GM10248 (cell line): ENCODE data around the gene HEBP1.

Source experiments
- CTCF ChIA-PET: fragments of 300-600 bp; sonication (Branson Sonifier 250); formaldehyde crosslinking; extraction: SDS; loops from one replicate; lab custom pipeline; 2021; ENCODE audit warnings: antibody characterized with exemption; lab: Yijun Ruan, JAX
- POLR2A ChIA-PET: fragments of 350-650 bp; sonication (Branson Sonifier 250); formaldehyde crosslinking; extraction: SDS; loops from one replicate; lab custom pipeline; 2020; ENCODE audit warnings: antibody characterized with exemption; lab: Yijun Ruan, JAX
- DNase-seq: peaks from one replicate; pipeline ENCODE4 v3.0.0; 2012; ENCODE audit errors: extremely low spot score
- TF ChIP-seq, protein P1 (sequence below): IDR thresholded peaks from 2 replicates; pipeline ENCODE4 v1.5.1; 2012; ENCODE audit warnings: mild to moderate bottlenecking, low read depth; ENCODE audit errors: extremely low read depth, missing control alignments, control extremely low read depth

The HEBP1 gene

DNA sequence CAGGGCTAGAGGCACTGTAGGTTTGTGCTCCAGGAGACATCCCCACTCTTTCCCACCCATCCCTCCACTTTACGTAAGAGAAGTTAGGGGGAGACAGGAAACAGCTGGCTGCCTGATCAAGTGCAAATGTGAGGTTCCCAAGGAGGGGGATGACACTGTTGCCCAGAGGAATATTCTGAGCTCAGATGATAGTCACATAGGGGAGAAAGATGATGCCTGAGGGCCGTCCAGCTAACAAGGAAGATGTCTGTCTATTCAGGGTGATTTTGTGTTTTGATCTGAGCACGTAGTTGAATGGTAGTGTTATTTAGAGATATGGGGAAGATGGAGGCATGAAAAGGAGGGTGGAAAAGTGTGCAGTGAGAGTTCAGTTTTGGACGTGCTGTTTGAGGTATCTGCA, 34.2 kb downstream of the HEBP1 start:
- ChIA-PET CTCF (interaction anchor here (1.6 to 2.0 kb wide), 2 partner anchors 14 to 17 kb away, joined by 3 to 5 read pairs; partner anchors contain the start of gene GPRC5D), POLR2A (no interaction called here)
- TF ChIP-seq, protein P1, sequence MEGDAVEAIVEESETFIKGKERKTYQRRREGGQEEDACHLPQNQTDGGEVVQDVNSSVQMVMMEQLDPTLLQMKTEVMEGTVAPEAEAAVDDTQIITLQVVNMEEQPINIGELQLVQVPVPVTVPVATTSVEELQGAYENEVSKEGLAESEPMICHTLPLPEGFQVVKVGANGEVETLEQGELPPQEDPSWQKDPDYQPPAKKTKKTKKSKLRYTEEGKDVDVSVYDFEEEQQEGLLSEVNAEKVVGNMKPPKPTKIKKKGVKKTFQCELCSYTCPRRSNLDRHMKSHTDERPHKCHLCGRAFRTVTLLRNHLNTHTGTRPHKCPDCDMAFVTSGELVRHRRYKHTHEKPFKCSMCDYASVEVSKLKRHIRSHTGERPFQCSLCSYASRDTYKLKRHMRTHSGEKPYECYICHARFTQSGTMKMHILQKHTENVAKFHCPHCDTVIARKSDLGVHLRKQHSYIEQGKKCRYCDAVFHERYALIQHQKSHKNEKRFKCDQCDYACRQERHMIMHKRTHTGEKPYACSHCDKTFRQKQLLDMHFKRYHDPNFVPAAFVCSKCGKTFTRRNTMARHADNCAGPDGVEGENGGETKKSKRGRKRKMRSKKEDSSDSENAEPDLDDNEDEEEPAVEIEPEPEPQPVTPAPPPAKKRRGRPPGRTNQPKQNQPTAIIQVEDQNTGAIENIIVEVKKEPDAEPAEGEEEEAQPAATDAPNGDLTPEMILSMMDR: no peak
- DNase-seq: no peak

DNA sequence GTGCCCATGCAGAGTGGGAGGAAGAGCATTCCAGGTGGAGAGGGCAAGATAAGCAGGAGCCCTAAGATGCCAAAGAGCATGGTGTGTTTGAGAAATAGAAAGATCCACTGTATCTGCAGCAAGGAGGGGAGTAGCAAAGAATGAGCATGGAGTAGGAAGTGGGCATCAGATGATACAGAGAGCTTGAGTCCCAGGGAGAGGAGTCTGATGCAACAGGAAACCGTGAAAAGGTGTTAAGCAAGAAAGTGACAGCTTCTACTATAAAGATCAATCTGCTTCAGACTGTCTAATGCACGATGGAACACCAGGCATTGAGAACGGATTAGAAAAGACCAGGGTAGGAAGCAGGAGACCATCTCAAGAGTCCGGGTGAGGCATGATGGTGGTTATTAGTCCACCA, 35.8 kb downstream of the HEBP1 start:
- DNase-seq: no peak
- TF ChIP-seq, protein P1: no peak
- ChIA-PET CTCF (interaction anchor here (1.0 to 1.4 kb wide), 2 partner anchors 14 to 17 kb away, joined by 3 to 4 read pairs; no protein-coding TSS in a partner anchor), POLR2A (no interaction called here)

GRCh38 chr12:12960639-12961209, 39.3 kb downstream of the HEBP1 start:
- no peak for DNase-seq
- ChIA-PET POLR2A (no interaction called here), CTCF (interaction anchor here (1.2 kb wide), 1 partner anchor 11 kb away, joined by 3 read pairs; no protein-coding TSS in a partner anchor)
- TF ChIP-seq, protein P1: no peak

GRCh38 chr12:12958886-12959285, 41.2 kb downstream of the HEBP1 start:
- ChIA-PET POLR2A (no interaction called here), CTCF (no interaction called here)
- DNase-seq: no peak
- TF ChIP-seq, protein P1: no peak

GRCh38 chr12:12954878-12955625, 45.0 kb downstream of the HEBP1 start:
- TF ChIP-seq, protein P1: no peak
- DNase-seq: no peak
- ChIA-PET POLR2A (no interaction called here), CTCF (interaction anchor here (1.3 to 1.5 kb wide), 2 partner anchors 13 to 39 kb away, joined by 4 to 5 read pairs; no protein-coding TSS in a partner anchor)

GRCh38 chr12:12954356-12954755, 45.7 kb downstream of the HEBP1 start:
- TF ChIP-seq, protein P1: no peak
- ChIA-PET POLR2A (no interaction called here), CTCF (interaction anchor here (1.3 to 1.5 kb wide), 2 partner anchors 12 to 38 kb away, joined by 4 to 5 read pairs; no protein-coding TSS in a partner anchor)
- DNase-seq: no peak
